PC-3 (cell line): ENCODE data around the gene PIEZO2. TPM values are rescaled to one million over a fixed set of nuclear protein-coding genes. Genes with fewer than 3 reads are reported as not detected.

ENCODE experiments used
- ATAC-seq: fragments of 200-7000 bp; cut with Tn5 transposase; 2 replicates; pipeline ENCODE4 v1.9.1; 2020; ENCODE audit warnings: mild to moderate bottlenecking, moderate library complexity
- BruUV-seq: library from RNA; stranded (reverse); fragments of 400-500 nt; replicated peaks from 2 replicates; lab custom pipeline; 2021; lab: Mats Ljungman, UMichigan
- CTCF ChIA-PET: fragments of 300-600 bp; sonication (Branson Sonifier 250); formaldehyde crosslinking; loops from one replicate; lab custom pipeline; 2022; ENCODE audit warnings: antibody characterized with exemption; lab: Charles Lee
- POLR2A ChIA-PET: fragments of 300-600 bp; sonication (Branson Sonifier 250); formaldehyde crosslinking; loops from one replicate; lab custom pipeline; 2022; ENCODE audit warnings: antibody characterized with exemption; ENCODE audit not compliant: unreplicated experiment; lab: Charles Lee
- DNase-seq: peaks from one replicate; pipeline ENCODE4 v3.0.0-alpha.2; 2015
- H2AFZ ChIP-seq: fragments of 300-600 bp; sonication (generic); 2 replicates; pipeline ENCODE4 v1.6.0; 2016; ENCODE audit warnings: antibody characterized with exemption, low read length
- H3F3A ChIP-seq: fragments of 300-600 bp; sonication (generic); one replicate; pipeline ENCODE4 v1.6.0; 2017; ENCODE audit warnings: antibody characterized with exemption, low read length, control low read depth, mild to moderate bottlenecking; ENCODE audit not compliant: unreplicated experiment
- H3K27ac ChIP-seq: fragments of 300-600 bp; sonication (generic); 2 replicates; pipeline ENCODE4 v1.5.1; 2016; ENCODE audit warnings: mild to moderate bottlenecking, low read length
- H3K27me3 ChIP-seq: fragments of 300-600 bp; sonication (generic); 2 replicates; pipeline ENCODE4 v1.6.1; 2016; ENCODE audit warnings: low read length, mixed read lengths
- H3K36me3 ChIP-seq: fragments of 300-600 bp; sonication (generic); 2 replicates; pipeline ENCODE4 v1.6.1; 2016; ENCODE audit warnings: low read depth, mixed run types, low read length, mixed read lengths
- H3K4me1 ChIP-seq: fragments of 300-600 bp; sonication (generic); 2 replicates; pipeline ENCODE4 v1.5.1; 2016; ENCODE audit warnings: low read length; ENCODE audit not compliant: insufficient read depth
- H3K4me2 ChIP-seq: fragments of 300-600 bp; sonication (generic); 2 replicates; pipeline ENCODE4 v1.6.0; 2016; ENCODE audit warnings: low read length
- H3K4me3 ChIP-seq: fragments of 300-600 bp; sonication (generic); 2 replicates; pipeline ENCODE4 v1.5.1; 2016; ENCODE audit warnings: mild to moderate bottlenecking, low read length, mixed read lengths
- H3K79me2 ChIP-seq: fragments of 300-600 bp; sonication (generic); 2 replicates; pipeline ENCODE4 v1.6.1; 2017; ENCODE audit warnings: low read length, mixed read lengths
- H3K9ac ChIP-seq: fragments of 300-600 bp; sonication (generic); 2 replicates; pipeline ENCODE4 v1.6.0; 2016; ENCODE audit warnings: mild to moderate bottlenecking, low read length
- H3K9me2 ChIP-seq: fragments of 300-600 bp; sonication (generic); replicated peaks from 2 replicates; pipeline ENCODE4 v1.6.1; 2016; ENCODE audit warnings: mixed run types, low read length, mixed read lengths
- H3K9me3 ChIP-seq: fragments of 300-600 bp; sonication (generic); 2 replicates; pipeline ENCODE4 v1.6.1; 2016; ENCODE audit warnings: low read length, mixed read lengths
- H4K20me1 ChIP-seq: fragments of 300-600 bp; sonication (generic); 2 replicates; pipeline ENCODE4 v1.6.1; 2016; ENCODE audit warnings: low read length, mixed read lengths
- CTCF ChIP-seq: fragments of 300-600 bp; sonication (generic); conservative IDR thresholded peaks from 2 replicates; pipeline ENCODE4 v1.5.1; 2017; ENCODE audit warnings: antibody characterized with exemption, low read depth, mild to moderate bottlenecking, low read length
- EZH2 ChIP-seq: fragments of 300-600 bp; sonication (generic); IDR thresholded peaks from one replicate; pipeline ENCODE4 v1.6.1; 2017; ENCODE audit warnings: antibody characterized with exemption, mild to moderate bottlenecking, low read length; ENCODE audit not compliant: unreplicated experiment
- EZH2phosphoT487 ChIP-seq: fragments of 300-600 bp; sonication (generic); IDR thresholded peaks from 2 replicates; pipeline ENCODE4 v1.6.1; 2018; ENCODE audit warnings: mild to moderate bottlenecking, antibody characterized with exemption, low read length, borderline replicate concordance
- intact Hi-C: fragments of 100-400 bp; cut with micrococcal nuclease; formaldehyde crosslinking; loops from 2 replicates; pipeline ENCODE4 v1.9.0; 2023
- total RNA-seq: library from RNA; depleted of rRNA; stranded (reverse); fragments of >200 nt; gene quantifications from 2 replicates; pipeline ENCODE4 v1.2.3, GENCODE V29; 2014

Gene PIEZO2
- total RNA-seq, 1 experiment from 2014 or later: not detected

- Histone ChIP-seq H3K27me3 (peaks cover 76% of the 10 kb centered on the region), H3K4me3 (no peak overlapping the region), H2AFZ (no peak overlapping the region), H3K36me3 (no peaks in the 10 kb centered on the region), H3K79me2 (no peaks in the 10 kb centered on the region), H3F3A (no peaks in the 10 kb centered on the region), H3K9me3 (no peaks in the 10 kb centered on the region), H3K9me2 (no peaks in the 10 kb centered on the region), H4K20me1 (no peaks in the 10 kb centered on the region), H3K27ac (no peak overlapping the region), H3K4me2 (no peak overlapping the region), H3K4me1 (no peaks in the 10 kb centered on the region), H3K9ac (no peak overlapping the region)
- ATAC-seq (no peak), DNase-seq (no peak)
- no TSS peak for BruUV-seq
- ChIA-PET CTCF (no interaction called here), POLR2A (no interaction called here)
- intact Hi-C loops: no loop called here
- no peak for TF ChIP-seq EZH2
- no peak for TF ChIP-seq CTCF
- TF ChIP-seq EZH2phosphoT487: no peak
Measured at GRCh38 chr18:10872304-10872703, 277.1 kb downstream of the PIEZO2 start.

GRCh38 chr18:10864722-10865121 lies 284.6 kb downstream of the PIEZO2 start:
- intact Hi-C loops: no loop called here
- ATAC-seq: no peak
- POLR2A ChIA-PET: no interaction called here

More at GRCh38 chr18:10864722-10865121, 284.6 kb downstream of the PIEZO2 start:
- TF ChIP-seq CTCF (no peak), EZH2phosphoT487 (no peak), EZH2 (no peak)
- H3K4me3 ChIP-seq: no peak overlapping the region
- H3K79me2 ChIP-seq: no peaks in the 10 kb centered on the region
- H3K4me2 ChIP-seq: no peak overlapping the region
- DNase-seq: no peak
- H3K27me3 ChIP-seq: peaks cover 65% of the 10 kb centered on the region
- no TSS peak for BruUV-seq
- H3K9me3 ChIP-seq: no peaks in the 10 kb centered on the region
- no peaks in the 10 kb centered on the region for H3K36me3 ChIP-seq
- no peak overlapping the region for H3K9ac ChIP-seq
- no peaks in the 10 kb centered on the region for H3F3A ChIP-seq
- H4K20me1 ChIP-seq: no peaks in the 10 kb centered on the region
- H3K27ac ChIP-seq: no peak overlapping the region
- H2AFZ ChIP-seq: no peak overlapping the region
- H3K4me1 ChIP-seq: no peaks in the 10 kb centered on the region
- no peaks in the 10 kb centered on the region for H3K9me2 ChIP-seq
- CTCF ChIA-PET: interaction anchor here (0.5 kb wide), 1 partner anchor 25 kb away, joined by 3 read pairs; no protein-coding TSS in a partner anchor
